Measurements from ENCODE around the gene UBXN4.

DNA sequence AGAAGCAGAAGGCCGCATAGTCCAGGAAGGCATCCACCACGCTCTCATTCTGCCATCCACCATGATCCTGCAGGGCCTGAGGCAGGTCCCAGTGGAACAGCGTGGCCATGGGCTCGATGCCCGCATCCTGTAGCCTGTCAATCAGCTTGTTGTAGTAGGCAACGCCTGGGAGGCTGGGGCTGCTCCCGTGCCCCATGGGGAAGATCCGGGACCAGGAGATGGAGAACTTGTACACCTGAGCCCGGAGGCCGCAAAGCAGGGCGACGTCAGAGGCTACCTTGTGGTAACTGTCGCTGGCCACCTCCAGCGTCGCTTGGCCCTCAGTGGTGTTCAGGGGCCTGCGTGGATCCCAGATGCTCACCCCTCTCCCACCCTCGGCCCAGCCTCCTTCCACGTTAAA lies 75.8 kb downstream of the UBXN4 start:
- no peak for TF ChIP-seq RXRA (IDR thresholded peaks at IDR 0.05; ENCODE audit: borderline replicate concordance, low read depth)
- TF ChIP-seq, protein P1, sequence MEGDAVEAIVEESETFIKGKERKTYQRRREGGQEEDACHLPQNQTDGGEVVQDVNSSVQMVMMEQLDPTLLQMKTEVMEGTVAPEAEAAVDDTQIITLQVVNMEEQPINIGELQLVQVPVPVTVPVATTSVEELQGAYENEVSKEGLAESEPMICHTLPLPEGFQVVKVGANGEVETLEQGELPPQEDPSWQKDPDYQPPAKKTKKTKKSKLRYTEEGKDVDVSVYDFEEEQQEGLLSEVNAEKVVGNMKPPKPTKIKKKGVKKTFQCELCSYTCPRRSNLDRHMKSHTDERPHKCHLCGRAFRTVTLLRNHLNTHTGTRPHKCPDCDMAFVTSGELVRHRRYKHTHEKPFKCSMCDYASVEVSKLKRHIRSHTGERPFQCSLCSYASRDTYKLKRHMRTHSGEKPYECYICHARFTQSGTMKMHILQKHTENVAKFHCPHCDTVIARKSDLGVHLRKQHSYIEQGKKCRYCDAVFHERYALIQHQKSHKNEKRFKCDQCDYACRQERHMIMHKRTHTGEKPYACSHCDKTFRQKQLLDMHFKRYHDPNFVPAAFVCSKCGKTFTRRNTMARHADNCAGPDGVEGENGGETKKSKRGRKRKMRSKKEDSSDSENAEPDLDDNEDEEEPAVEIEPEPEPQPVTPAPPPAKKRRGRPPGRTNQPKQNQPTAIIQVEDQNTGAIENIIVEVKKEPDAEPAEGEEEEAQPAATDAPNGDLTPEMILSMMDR (IDR thresholded peaks at IDR 0.05): no peak
- TF ChIP-seq RAD21 (IDR thresholded peaks at IDR 0.05; ENCODE audit: low read length): no peak
- no peak for TF ChIP-seq EP300 (IDR thresholded peaks at IDR 0.05; ENCODE audit: borderline replicate concordance in 1 of 2, low read depth in 1 of 2, low read length in 1 of 2)
- no peak for TF ChIP-seq FOXJ3 (CRISPR knock-in tag; IDR thresholded peaks at IDR 0.05)
- no peak for TF ChIP-seq POLR2AphosphoS5 (IDR thresholded peaks at IDR 0.05; ENCODE audit: low read depth, low read length)
- no peak for TF ChIP-seq YY1 (IDR thresholded peaks at IDR 0.05; ENCODE audit: low read depth)
- no peak for TF ChIP-seq SMC3 (IDR thresholded peaks at IDR 0.05; ENCODE audit: low read depth, low read length)
- no peak for TF ChIP-seq TAF1 (IDR thresholded peaks at IDR 0.05; ENCODE audit: borderline replicate concordance, low read depth, low read length)
- TF ChIP-seq ELF1 (IDR thresholded peaks at IDR 0.05): no peak
